Mucosa of rectum (tissue), 2 donors: ENCODE results near the gene ACTR8.

Experiments
- H3K27ac ChIP-seq, 2 donors: one replicate each; pipeline ENCODE4 v1.7.0; 2013; ENCODE audit warnings: inconsistent platforms in 2 of 2, low read depth in 2 of 2, low read length in 2 of 2
- H3K27me3 ChIP-seq, 2 donors: one replicate each; pipeline ENCODE4 v1.7.0; 2013; ENCODE audit warnings: low read length in 2 of 2; ENCODE audit not compliant: control insufficient read depth in 2 of 2, insufficient read depth in 2 of 2
- H3K36me3 ChIP-seq, 2 donors: one replicate each; pipeline ENCODE4 v1.7.0; 2013; ENCODE audit warnings: low read length in 2 of 2; ENCODE audit not compliant: control insufficient read depth in 2 of 2, insufficient read depth in 2 of 2
- H3K4me1 ChIP-seq, 2 donors: one replicate each; pipeline ENCODE4 v1.7.0; 2013; ENCODE audit warnings: low read length in 2 of 2, mild to moderate bottlenecking in 1 of 2; ENCODE audit not compliant: control insufficient read depth in 2 of 2, insufficient read depth in 2 of 2
- H3K4me3 ChIP-seq, 2 donors: one replicate each; pipeline ENCODE4 v1.7.0; 2013; ENCODE audit warnings: low read length in 2 of 2
- H3K9ac ChIP-seq, 2 donors: one replicate each; pipeline ENCODE4 v1.7.0; 2013; ENCODE audit warnings: low read length in 2 of 2, low read depth in 1 of 2, mild to moderate bottlenecking in 1 of 2
- H3K9me3 ChIP-seq, 2 donors: one replicate each; pipeline ENCODE4 v1.7.0; 2013; ENCODE audit warnings: low read length in 2 of 2; ENCODE audit not compliant: control insufficient read depth in 2 of 2
- donor health status: healthy.
- donor health status: Normal muscosa, but diverticular disease.

Gene ACTR8

DNA sequence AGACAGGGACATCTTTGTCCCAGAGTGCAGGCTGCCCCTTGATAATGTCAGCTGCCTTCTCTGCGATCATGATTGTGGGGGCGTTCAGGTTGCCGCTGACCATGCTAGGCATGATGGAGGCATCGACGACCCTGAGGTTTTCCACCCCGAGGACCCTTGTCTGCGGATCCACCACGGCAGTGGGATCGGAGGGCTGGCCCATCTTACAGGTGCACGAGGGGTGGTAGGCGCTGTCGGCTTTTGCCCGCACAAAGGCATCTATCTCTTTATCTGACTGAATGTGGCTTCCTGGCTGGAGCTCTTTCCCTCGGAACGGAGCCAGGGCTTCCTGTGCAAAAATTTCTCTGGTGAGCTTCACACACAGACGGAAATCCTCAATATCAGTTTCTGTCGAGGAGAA lies 64.1 kb downstream of the ACTR8 start:
- no peak overlapping the region for H3K27ac ChIP-seq
- no peaks in the 10 kb centered on the region for H3K9me3 ChIP-seq
- no peak overlapping the region for H3K4me3 ChIP-seq
- no peak overlapping the region for H3K9ac ChIP-seq
- H3K36me3 ChIP-seq, result peaks cover 20 to 39% of the 10 kb centered on the region in 2 donors
- H3K27me3 ChIP-seq, result peaks cover 0 to 2% of the 10 kb centered on the region in 2 donors
- H3K4me1 ChIP-seq, result no peaks in the 10 kb centered on the region

DNA sequence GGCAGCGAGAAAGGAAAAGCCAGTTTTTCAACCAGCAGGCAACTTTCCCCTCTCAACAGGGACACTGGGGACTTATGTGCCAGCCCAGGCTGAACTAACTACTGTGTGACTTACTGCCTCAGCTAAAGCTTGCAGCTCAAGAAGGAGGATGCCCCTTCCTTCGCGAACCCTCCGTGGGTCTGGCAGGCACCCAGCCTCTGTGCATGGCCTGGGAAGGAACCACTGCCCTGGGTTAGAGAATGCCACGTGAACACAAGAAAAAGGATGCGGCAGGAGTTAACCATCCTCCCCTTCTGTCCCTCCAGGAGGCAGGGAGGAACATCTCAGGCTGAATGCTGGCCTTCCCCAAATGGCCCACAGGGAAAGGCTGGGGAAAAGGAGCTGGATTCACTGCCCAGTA lies 64.7 kb downstream of the ACTR8 start:
- H3K4me1 ChIP-seq, result no peaks in the 10 kb centered on the region
- no peaks in the 10 kb centered on the region for H3K9me3 ChIP-seq
- no peak overlapping the region for H3K9ac ChIP-seq
- H3K4me3 ChIP-seq, result no peak overlapping the region
- H3K27ac ChIP-seq, result no peak overlapping the region
- H3K36me3 ChIP-seq, result peaks cover 20 to 36% of the 10 kb centered on the region in 2 donors
- H3K27me3 ChIP-seq, result peaks cover 0 to 2% of the 10 kb centered on the region in 2 donors
